NB4 (cell line): ENCODE data around the gene TMEM187.

Source experiments
- MYC ChIP-seq: IDR thresholded peaks from 2 replicates; pipeline ENCODE4 v1.6.1; 2011; ENCODE audit warnings: low read depth, low read length
- POLR2A ChIP-seq: IDR thresholded peaks from 2 replicates; pipeline ENCODE4 v1.6.1; 2011; ENCODE audit warnings: mild to moderate bottlenecking; ENCODE audit not compliant: insufficient read length; ENCODE audit errors: extremely low read depth
- TF ChIP-seq, protein P1 (sequence below): IDR thresholded peaks from one replicate; pipeline ENCODE4 v1.5.1; 2012; ENCODE audit warnings: low read depth, low read length
- TF ChIP-seq, protein P2 (sequence below): IDR thresholded peaks from 2 replicates; pipeline ENCODE4 v1.6.1; 2011; ENCODE audit warnings: low read depth, low read length

- TF ChIP-seq, protein P1, sequence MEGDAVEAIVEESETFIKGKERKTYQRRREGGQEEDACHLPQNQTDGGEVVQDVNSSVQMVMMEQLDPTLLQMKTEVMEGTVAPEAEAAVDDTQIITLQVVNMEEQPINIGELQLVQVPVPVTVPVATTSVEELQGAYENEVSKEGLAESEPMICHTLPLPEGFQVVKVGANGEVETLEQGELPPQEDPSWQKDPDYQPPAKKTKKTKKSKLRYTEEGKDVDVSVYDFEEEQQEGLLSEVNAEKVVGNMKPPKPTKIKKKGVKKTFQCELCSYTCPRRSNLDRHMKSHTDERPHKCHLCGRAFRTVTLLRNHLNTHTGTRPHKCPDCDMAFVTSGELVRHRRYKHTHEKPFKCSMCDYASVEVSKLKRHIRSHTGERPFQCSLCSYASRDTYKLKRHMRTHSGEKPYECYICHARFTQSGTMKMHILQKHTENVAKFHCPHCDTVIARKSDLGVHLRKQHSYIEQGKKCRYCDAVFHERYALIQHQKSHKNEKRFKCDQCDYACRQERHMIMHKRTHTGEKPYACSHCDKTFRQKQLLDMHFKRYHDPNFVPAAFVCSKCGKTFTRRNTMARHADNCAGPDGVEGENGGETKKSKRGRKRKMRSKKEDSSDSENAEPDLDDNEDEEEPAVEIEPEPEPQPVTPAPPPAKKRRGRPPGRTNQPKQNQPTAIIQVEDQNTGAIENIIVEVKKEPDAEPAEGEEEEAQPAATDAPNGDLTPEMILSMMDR: no peak
- no peak for TF ChIP-seq POLR2A
- TF ChIP-seq MYC: no peak
- TF ChIP-seq, protein P2, sequence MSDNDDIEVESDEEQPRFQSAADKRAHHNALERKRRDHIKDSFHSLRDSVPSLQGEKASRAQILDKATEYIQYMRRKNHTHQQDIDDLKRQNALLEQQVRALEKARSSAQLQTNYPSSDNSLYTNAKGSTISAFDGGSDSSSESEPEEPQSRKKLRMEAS: no peak
Observed at GRCh38 chrX:154017766-154018517, 45.4 kb downstream of the TMEM187 start.
